ENCODE measurements around the gene DTD2.

DTD2 gene

GRCh38 chr14:31403707-31404106 lies 53.6 kb downstream of the DTD2 start:
- no peak for DNase-seq

- DNase-seq: no peak
These were observed 54.4 kb downstream of the DTD2 start for GRCh38 chr14:31402764-31403439.

GRCh38 chr14:31401369-31401932 lies 55.9 kb downstream of the DTD2 start:
- DNase-seq: no peak

- no peak for DNase-seq
These were observed 57.2 kb downstream of the DTD2 start for GRCh38 chr14:31400031-31400638.

All from DMS79 (cell line).